Psoas muscle (tissue), 8 donors: ENCODE results near the gene C6orf89. TPM values are rescaled to one million over a fixed set of nuclear protein-coding genes. Genes with fewer than 3 reads are reported as not detected.
A peak's percentile ranks its signal among the peaks of the same experiment; 100 is the strongest.

ENCODE experiments used
- ATAC-seq, 4 donors: fragments of 200-7000 bp; cut with Tn5 transposase; one replicate each; pipeline ENCODE4 v1.9.1; 2020; ENCODE audit warnings: moderate library complexity in 3 of 4, mild to moderate bottlenecking in 2 of 4
- DNase-seq, 2 donors: peaks; one replicate each; pipeline ENCODE4 v3.0.0-alpha.2; 2020
- H3K27ac ChIP-seq: fragments of 200-600 bp; one replicate; pipeline ENCODE4 v1.8.0; 2022
- H3K27me3 ChIP-seq, 3 donors: fragments of 200-600 bp in 1 of 3; one replicate each; pipeline versions ENCODE4 v1.6.1 to v1.8.0; 2013 to 2022; ENCODE audit warnings: low read length in 2 of 3, mild to moderate bottlenecking in 2 of 3, moderate library complexity in 1 of 3; ENCODE audit not compliant: insufficient read depth in 3 of 3
- H3K36me3 ChIP-seq, 2 donors: fragments of 200-600 bp in 1 of 2; one replicate each; pipeline versions ENCODE4 v1.6.1 to v1.8.0; 2013 to 2022; ENCODE audit warnings: low read depth in 1 of 2, mild to moderate bottlenecking in 1 of 2, moderate library complexity in 1 of 2; ENCODE audit not compliant: insufficient read depth in 1 of 2
- H3K4me1 ChIP-seq: fragments of 200-600 bp; one replicate; pipeline ENCODE4 v1.8.0; 2022
- H3K4me3 ChIP-seq: fragments of 200-600 bp; one replicate; pipeline ENCODE4 v1.8.0; 2022; ENCODE audit warnings: mild to moderate bottlenecking
- H3K9me3 ChIP-seq: fragments of 200-600 bp; one replicate; pipeline ENCODE4 v1.8.0; 2022
- CTCF ChIP-seq: fragments of 200-600 bp; IDR thresholded peaks from one replicate; pipeline ENCODE4 v1.8.0; 2022; ENCODE audit warnings: antibody characterized with exemption
- WGBS, 3 donors: extraction: QIAGEN DNeasy Blood & Tissue Kit; methylation state at CpG; one replicate each; pipeline versions ENCODE4 v1.1.6 to v1.1.7; 2013; 5-methylcytosine and 5-hydroxymethylcytosine counted together
- intact Hi-C, 2 donors: fragments of 100-400 bp; cut with DNase I; formaldehyde crosslinking; loops; one replicate each; pipeline versions ENCODE4 v1.11.0 to v1.14.2; 2022
- polyA plus RNA-seq, 3 donors: library from polyadenylated mRNA; stranded (reverse); fragments of 200-250 nt; gene quantifications; one replicate each; pipeline ENCODE4 v1.2.3, GENCODE V29; 2013
- total RNA-seq, 4 donors: library from RNA; stranded (reverse); fragmentation: NEBNext Ultra II Directional in 2 of 4; extraction: Animal tissue kit (Norgen Biotek cat#: 25700) in 2 of 4; gene quantifications; one replicate each; pipeline versions ENCODE4 v1.2.1 to v1.2.4, GENCODE V29; 2021 to 2023
- donor health status: healthy with polysubstance abuse.
- donor health status: DM: no; HTN: no; CAD: no; lungs with moderate emphysema.
- donor health status: Bipolar disorder and iron deficiency.
- donor health status: healthy.
- donor health status: DM: yes; HTN: yes; CAD: no.
- donor health status: DM: no; HTN: no; CAD: no.
- donor health status: DM: no; HTN: no; CAD: no.
- donor health status: DM: yes; HTN: yes; CAD: no.

The C6orf89 gene
- total and polyA plus RNA-seq, 7 donors, result 23.2 to 56.3 (median 49.6) TPM

DNA sequence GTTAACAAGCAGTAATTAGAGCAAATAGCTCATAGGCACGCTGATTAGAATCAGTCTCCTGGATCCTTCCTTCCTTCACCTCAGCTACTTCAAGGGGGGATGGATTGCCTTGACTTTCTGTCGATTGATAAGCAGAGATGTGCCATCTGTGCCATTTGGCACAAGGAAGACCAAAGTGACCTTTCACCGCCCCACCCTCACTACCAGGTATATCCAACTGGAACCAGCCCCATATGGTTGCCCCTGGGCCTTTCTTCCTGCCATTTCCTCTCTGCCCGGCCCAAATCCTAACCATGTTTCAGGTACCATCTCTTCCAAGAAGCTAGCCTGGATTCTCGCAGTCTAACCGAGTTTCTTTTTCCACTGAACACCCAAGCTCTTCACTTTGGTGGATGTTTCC, 37.8 kb upstream of the C6orf89 start:
- WGBS, 3 donors, result 91 to 95% (median 92%) methylated on average over 6 of the region's 6 CpGs
- Histone ChIP-seq H3K27me3 (no peaks in the 10 kb centered on the region), H3K36me3 (no peaks in the 10 kb centered on the region), H3K4me3 (no peak overlapping the region), H3K27ac (no peak overlapping the region), H3K9me3 (no peaks in the 10 kb centered on the region), H3K4me1 (peaks cover 40% of the 10 kb centered on the region)
- DNase-seq (no peak), ATAC-seq (no peak)
- intact Hi-C loops, result loop anchor here in 1 of 2 donors (10.0 kb wide), 1 partner anchor 233 kb away; no protein-coding TSS in a partner anchor
- TF ChIP-seq CTCF, result no peak

- Histone ChIP-seq H3K36me3 (no peaks in the 10 kb centered on the region), H3K27ac (no peak overlapping the region), H3K4me1 (peaks cover 40% of the 10 kb centered on the region), H3K27me3 (no peaks in the 10 kb centered on the region), H3K9me3 (no peaks in the 10 kb centered on the region), H3K4me3 (no peak overlapping the region)
- intact Hi-C loops, result loop anchor here in 1 of 2 donors (10.0 kb wide), 1 partner anchor 234 kb away; no protein-coding TSS in a partner anchor
- WGBS, 3 donors, result 37 to 61% (median 50%) methylated on average over 25 to 26 of the region's 26 CpGs
- no peak for TF ChIP-seq CTCF
- ATAC-seq (no peak), DNase-seq (no peak)
Observed at GRCh38 chr6:36848658-36849441, 36.9 kb upstream of the C6orf89 start.

DNA sequence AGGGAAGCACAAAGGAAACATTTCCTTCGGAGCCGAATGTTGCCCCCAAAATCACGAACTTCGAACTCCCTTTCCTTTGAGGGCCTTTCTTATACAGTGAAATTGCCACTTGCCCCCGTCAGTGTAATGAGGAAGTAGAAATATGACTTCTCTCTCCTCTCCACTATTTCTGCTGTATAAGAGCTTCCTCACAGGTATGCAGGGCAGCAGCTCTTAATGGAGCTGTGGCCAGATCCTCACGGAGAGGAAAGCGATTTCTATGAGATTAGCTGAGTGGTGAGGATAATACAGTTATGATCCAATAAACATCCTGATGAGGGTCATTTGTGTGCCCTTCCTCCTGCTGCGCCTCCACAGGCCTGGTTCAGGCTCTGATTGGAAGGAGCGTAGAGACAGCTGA, 35.7 kb upstream of the C6orf89 start:
- no peaks in the 10 kb centered on the region for H3K27me3 ChIP-seq
- no peak overlapping the region for H3K4me3 ChIP-seq
- 90 to 91% (median 91%) methylated on average over 9 of the region's 9 CpGs for WGBS, 3 donors
- intact Hi-C loops, result loop anchor here (2.0 to 5.0 kb wide), 3 partner anchors 85 to 233 kb away; no protein-coding TSS in a partner anchor
- no peaks in the 10 kb centered on the region for H3K9me3 ChIP-seq
- ATAC-seq (no peak), DNase-seq (no peak)
- peaks cover 36% of the 10 kb centered on the region for H3K4me1 ChIP-seq
- TF ChIP-seq CTCF, result no peak
- H3K27ac ChIP-seq, result no peak overlapping the region
- H3K36me3 ChIP-seq, result peaks cover 0 to 3% of the 10 kb centered on the region in 2 donors

DNA sequence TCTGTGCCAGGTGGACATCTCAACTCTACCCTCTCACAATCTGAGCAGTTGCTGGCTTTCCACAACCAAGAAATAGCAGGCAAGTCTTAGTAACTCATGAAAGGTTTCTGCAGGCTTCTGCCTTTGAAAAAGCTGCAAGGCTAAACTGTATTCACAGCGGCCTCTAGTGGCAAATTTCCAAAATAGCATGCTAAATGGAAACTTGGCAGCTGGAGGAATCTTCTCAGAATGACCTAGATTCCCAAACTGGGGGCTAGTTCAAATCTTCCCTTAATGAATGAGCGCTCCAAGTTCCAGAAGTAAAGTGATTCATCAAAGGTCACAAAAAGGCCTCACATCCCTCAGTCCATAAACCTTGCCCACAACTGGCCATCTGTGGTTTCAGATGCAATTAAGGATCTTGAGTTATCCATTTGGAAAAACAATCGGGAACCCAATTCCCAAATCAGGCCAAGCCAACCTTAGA, 34.6 kb upstream of the C6orf89 start:
- Histone ChIP-seq H3K27ac (peak overlapping the region; percentile 94), H3K4me1 (peaks cover 36% of the 10 kb centered on the region), H3K4me3 (no peak overlapping the region), H3K9me3 (no peaks in the 10 kb centered on the region), H3K27me3 (no peaks in the 10 kb centered on the region), H3K36me3 (peaks cover 0 to 11% of the 10 kb centered on the region in 2 donors)
- DNase-seq (no peak), ATAC-seq (peak; percentile 5 to 59 (median 47))
- 14 to 32% (median 21%) methylated on average over 3 of the region's 3 CpGs for WGBS, 3 donors
- TF ChIP-seq CTCF, result peak; percentile 77
- intact Hi-C loops, result loop anchor here (1.0 to 5.0 kb wide), 4 partner anchors 85 to 234 kb away; no protein-coding TSS in a partner anchor
